PC-3 (cell line): ENCODE results near the gene TPD52L1.

Experiments used
- CTCF ChIP-seq: fragments of 300-600 bp; sonication (generic); conservative IDR thresholded peaks from 2 replicates; pipeline ENCODE4 v1.5.1; 2017; ENCODE audit warnings: antibody characterized with exemption, low read depth, mild to moderate bottlenecking, low read length
- EZH2 ChIP-seq: fragments of 300-600 bp; sonication (generic); IDR thresholded peaks from one replicate; pipeline ENCODE4 v1.6.1; 2017; ENCODE audit warnings: antibody characterized with exemption, mild to moderate bottlenecking, low read length; ENCODE audit not compliant: unreplicated experiment

DNA sequence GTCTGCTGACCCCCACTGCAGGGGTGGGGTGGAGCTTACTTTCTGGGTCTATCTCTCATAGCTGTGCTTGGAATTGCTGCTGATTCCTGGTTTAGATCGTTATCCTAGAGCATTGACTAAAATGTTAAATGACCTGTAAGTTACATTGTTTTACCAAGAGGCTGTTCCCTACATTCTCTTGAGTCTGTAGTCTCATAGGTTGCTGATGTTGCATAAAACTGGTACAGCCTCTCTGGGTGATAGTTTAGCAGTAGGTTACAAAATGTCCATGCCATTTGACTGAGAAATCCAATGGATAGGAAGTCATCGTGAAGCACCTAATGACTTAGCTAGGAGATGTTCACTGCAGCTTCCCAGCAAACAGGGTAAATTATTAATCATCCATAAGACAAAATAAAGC lies 62.4 kb downstream of the TPD52L1 start:
- TF ChIP-seq CTCF (no peak), EZH2 (no peak)
